GM10847 (cell line): ENCODE data around the gene TEKT5.

Source experiments
- POLR2A ChIP-seq: IDR thresholded peaks from 2 replicates; pipeline ENCODE4 v1.6.1; 2011; ENCODE audit not compliant: insufficient read length; ENCODE audit errors: extremely low read depth

The TEKT5 gene

DNA sequence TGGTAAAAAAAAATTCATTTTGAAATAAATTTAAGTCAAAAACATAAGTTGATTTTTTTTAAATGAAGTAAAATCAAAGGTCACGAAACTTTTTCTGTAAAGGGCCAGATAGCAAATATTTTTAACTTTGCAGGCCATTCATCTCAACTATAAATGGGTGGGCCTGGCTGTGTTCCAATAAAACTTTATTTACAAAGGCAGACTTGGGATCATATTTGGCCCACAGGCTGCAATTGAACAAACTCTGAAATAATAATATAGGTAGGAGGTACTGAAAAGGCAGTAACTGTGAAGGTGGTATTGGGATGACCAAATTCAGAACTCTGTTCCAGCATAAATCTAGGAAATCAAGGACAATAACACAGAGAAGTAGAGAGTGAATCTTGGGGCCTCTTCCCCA lies 102.1 kb downstream of the TEKT5 start:
- no peak for TF ChIP-seq POLR2A

GRCh38 chr16:10590342-10590741 lies 104.4 kb downstream of the TEKT5 start:
- no peak for TF ChIP-seq POLR2A

DNA sequence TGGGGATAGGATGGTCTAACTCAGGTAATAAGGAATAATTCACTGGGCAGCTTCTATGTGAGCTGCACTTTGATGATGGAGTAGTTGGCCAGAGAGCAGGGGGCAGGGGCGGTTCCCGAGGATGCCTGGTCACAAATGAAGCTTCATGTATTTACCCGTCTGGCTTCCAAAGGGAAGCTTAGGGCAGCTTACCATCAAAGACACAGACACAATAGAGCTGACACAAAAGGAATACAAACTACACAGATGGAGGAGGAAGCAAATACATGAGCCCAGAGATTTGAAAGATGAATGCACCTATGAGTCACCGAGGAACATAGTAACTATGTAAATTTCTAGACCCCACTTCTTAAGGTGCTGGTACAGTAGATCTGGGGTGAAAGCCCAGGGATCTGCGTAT lies 105.6 kb downstream of the TEKT5 start:
- no peak for TF ChIP-seq POLR2A

DNA sequence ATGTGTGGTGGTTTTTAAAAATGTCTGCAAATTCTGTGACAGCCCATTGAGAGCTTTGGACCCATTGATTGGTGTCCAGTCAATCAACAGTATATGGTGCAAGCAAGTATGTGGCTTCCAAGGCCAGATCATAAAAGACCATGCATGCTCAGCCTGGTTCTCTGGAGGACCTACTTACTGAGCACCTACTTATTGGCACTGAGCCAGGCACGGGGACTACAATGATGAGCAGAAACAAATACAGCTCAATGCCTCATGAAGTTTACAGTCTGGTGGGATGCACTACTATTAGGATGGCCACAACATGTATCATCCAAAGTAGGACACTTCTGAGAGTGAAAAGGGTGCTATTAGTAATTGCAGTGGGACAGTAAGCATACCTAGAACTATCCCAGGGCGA lies 107.1 kb downstream of the TEKT5 start:
- TF ChIP-seq POLR2A = no peak

DNA sequence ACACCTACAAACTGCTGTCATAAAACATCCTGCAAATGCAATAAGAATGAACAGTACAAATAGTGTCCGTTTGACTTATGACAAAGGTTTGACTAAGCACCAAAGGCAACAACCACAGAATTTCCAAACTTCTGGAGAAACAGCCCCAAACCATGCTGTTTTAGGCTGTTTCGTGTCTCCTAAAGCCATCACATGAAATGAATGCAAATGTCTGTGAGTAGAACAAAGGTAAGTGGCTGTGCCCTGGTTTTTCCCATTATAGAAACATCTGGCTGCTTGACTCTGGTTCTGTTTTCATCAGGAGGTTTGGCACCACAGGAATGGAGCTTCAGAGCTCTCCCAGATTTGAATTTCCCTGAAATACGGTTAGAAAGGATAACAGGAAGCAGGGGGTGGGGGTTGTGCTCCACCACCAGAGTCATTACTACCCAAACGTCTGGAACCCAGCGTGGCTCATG lies 109.7 kb downstream of the TEKT5 start:
- TF ChIP-seq POLR2A = no peak

DNA sequence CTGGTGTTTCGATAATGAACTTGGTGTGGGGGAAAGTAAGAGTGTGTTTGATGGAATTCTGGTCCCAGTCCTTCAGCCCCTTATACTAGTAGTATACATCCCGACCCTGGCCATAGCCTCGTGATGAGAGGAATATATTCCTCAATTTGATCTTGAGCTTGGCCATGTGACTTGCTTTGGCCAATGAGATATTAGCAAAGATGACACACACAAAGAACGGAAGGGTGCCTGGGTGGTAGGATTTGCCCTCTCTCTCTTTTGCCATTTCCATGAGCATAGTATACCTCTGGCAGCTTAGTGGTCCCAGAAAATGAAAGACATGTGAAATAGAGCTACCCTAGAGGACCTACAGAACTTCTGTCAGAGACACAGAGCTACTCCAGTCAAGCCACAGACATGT lies 111.5 kb downstream of the TEKT5 start:
- TF ChIP-seq POLR2A = no peak

DNA sequence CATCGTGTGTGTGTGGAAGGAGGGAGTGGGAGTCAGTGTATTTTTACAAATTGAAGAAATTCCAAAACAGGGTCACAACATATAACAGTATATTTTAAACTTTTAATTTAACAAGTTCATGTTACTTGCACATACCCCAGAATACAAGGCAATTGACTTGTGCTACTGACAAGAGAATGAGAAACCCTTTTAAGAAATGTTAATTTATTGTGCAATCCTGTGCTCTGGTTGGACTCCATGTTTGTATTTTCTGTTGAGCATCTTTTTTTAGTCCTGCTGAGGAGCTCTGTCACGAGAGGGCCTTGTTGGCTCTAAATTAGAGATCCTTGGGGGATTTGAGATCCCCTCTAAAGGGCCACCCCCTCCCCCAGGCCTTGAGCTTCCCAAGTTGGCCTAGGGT lies 113.2 kb downstream of the TEKT5 start:
- no peak for TF ChIP-seq POLR2A

DNA sequence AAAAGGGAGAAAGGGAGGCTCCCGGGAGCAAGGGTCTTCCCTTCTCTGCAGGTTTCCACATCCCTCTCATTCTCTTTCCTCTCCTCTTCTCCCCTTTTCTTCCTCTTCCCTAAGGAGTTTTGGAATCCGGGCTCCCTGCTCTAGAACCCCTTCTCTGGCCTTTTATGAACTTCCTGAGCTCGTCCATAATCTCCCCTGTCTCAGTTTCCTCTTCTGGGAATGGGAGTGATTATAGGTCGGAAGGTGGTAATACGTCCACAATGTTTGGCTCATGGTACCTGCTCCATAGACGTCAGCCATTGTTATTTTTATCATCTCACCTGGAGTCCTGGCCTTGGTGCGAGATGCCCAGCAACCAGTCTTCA lies 113.9 kb downstream of the TEKT5 start:
- no peak for TF ChIP-seq POLR2A

GRCh38 chr16:10579965-10580882 lies 114.5 kb downstream of the TEKT5 start, which contains the start of gene EMP2:
TSS of gene EMP2 (minus strand) at chr16:10580598. CDS start at chr16:10547617, 32,981 bp downstream.
- no peak for TF ChIP-seq POLR2A

DNA sequence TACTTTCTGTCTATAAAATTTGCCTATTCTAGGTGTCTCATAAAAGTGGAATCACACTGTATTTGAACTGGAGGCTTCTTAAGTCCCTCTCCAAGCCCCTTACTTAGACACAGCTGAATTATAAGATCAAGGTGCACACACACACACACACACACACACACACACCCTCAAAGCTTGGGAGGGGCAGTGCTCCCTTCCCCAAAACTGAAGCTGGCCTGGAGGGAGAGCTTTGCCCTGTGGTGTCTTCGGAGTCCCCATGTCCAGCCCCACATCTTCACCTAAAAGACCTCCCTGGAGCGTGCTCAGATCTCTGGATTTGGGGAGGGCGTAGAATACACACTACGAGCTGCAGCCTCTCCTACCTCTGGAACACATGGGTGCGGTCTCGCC lies 115.2 kb downstream of the TEKT5 start:
- TF ChIP-seq POLR2A = no peak

- TF ChIP-seq POLR2A = no peak
These were observed 116.0 kb downstream of the TEKT5 start for GRCh38 chr16:10578474-10579316.
